Caco-2 (cell line): ENCODE measurements around the gene NPTXR. TPM values are rescaled to one million over a fixed set of nuclear protein-coding genes. Genes with fewer than 3 reads are reported as not detected.

Source experiments
- BruUV-seq: library from RNA; stranded (reverse); fragments of 400-500 nt; replicated peaks from 2 replicates; lab custom pipeline; 2021; lab: Mats Ljungman, UMichigan
- CTCF ChIA-PET: fragments of 300-600 bp; sonication (Branson Sonifier 250); formaldehyde crosslinking; loops from one replicate; lab custom pipeline; 2022; ENCODE audit warnings: antibody characterized with exemption; lab: Charles Lee
- POLR2A ChIA-PET: fragments of 300-600 bp; sonication (Branson Sonifier 250); formaldehyde crosslinking; loops from one replicate; lab custom pipeline; 2022; ENCODE audit warnings: antibody characterized with exemption; lab: Charles Lee
- DNase-seq, 2 experiments: peaks; one replicate each; pipeline versions ENCODE4 v3.0.0 to v3.0.0-alpha.2; 2020 to 2022
- H3K27me3 ChIP-seq: replicated peaks from 2 replicates; pipeline ENCODE4 v1.6.0; 2011; ENCODE audit warnings: low read length; ENCODE audit not compliant: control insufficient read depth, insufficient read depth
- H3K36me3 ChIP-seq: 2 replicates; pipeline ENCODE4 v1.5.1; 2011; ENCODE audit warnings: low read length; ENCODE audit not compliant: control insufficient read depth, insufficient read depth
- H3K4me1 ChIP-seq: fragments of 250-450 bp; sonication (Bioruptor Pico); 2 replicates; pipeline ENCODE4 v1.5.1; 2020; ENCODE audit warnings: mild to moderate bottlenecking
- H3K4me3 ChIP-seq: 2 replicates; pipeline ENCODE4 v1.5.1; 2011; ENCODE audit warnings: low read depth, mild to moderate bottlenecking, control low read depth, low read length
- H3K9me3 ChIP-seq: fragments of 250-450 bp; sonication (Bioruptor Pico); 2 replicates; pipeline ENCODE4 v1.5.1; 2020; ENCODE audit warnings: mild to moderate bottlenecking, moderate library complexity
- H3K27ac Mint-ChIP-seq: one replicate; pipeline ENCODE4 v1.8.0; 2022; ENCODE audit warnings: mixed read lengths; ENCODE audit not compliant: unreplicated experiment
- H3K27me3 Mint-ChIP-seq: one replicate; pipeline ENCODE4 v1.8.0; 2022; ENCODE audit warnings: mixed read lengths; ENCODE audit not compliant: insufficient read depth, unreplicated experiment
- H3K36me3 Mint-ChIP-seq: one replicate; pipeline ENCODE4 v1.8.0; 2022; ENCODE audit warnings: mild to moderate bottlenecking, mixed read lengths; ENCODE audit not compliant: insufficient read depth, unreplicated experiment
- H3K4me1 Mint-ChIP-seq: one replicate; pipeline ENCODE4 v1.8.0; 2022; ENCODE audit warnings: low read depth, mixed read lengths; ENCODE audit not compliant: unreplicated experiment
- H3K4me3 Mint-ChIP-seq: one replicate; pipeline ENCODE4 v1.8.0; 2022; ENCODE audit warnings: mild to moderate bottlenecking, moderate library complexity, mixed read lengths; ENCODE audit not compliant: unreplicated experiment
- H3K9me3 Mint-ChIP-seq: one replicate; pipeline ENCODE4 v1.8.0; 2022; ENCODE audit warnings: mixed read lengths; ENCODE audit not compliant: unreplicated experiment
- intact Hi-C: fragments of 100-400 bp; cut with micrococcal nuclease; formaldehyde crosslinking; loops from one replicate; pipeline ENCODE4 v1.10.0; 2022; ENCODE audit not compliant: unreplicated experiment
- total RNA-seq: library from RNA; stranded (reverse); gene quantifications from 2 replicates; pipeline ENCODE4 v1.2.3, GENCODE V29; 2022
- TF ChIP-seq, protein P1 (sequence below), 2 experiments: fragments of 200-600 bp in 1 of 2; IDR thresholded peaks; 1 replicate in 1 of 2; 2 replicates in 1 of 2; pipeline versions ENCODE4 v1.5.1 to v1.8.0; 2011 to 2022; ENCODE audit warnings: antibody characterized with exemption in 1 of 2, control low read depth in 1 of 2, inconsistent platforms in 1 of 2, low read depth in 1 of 2, low read length in 1 of 2, mild to moderate bottlenecking in 1 of 2, moderate library complexity in 1 of 2; ENCODE audit not compliant: insufficient read depth in 1 of 2, severe bottlenecking in 1 of 2, unreplicated experiment in 1 of 2

NPTXR gene
- total RNA-seq, 1 experiment from 2014 or later, result 16.4 TPM

DNA sequence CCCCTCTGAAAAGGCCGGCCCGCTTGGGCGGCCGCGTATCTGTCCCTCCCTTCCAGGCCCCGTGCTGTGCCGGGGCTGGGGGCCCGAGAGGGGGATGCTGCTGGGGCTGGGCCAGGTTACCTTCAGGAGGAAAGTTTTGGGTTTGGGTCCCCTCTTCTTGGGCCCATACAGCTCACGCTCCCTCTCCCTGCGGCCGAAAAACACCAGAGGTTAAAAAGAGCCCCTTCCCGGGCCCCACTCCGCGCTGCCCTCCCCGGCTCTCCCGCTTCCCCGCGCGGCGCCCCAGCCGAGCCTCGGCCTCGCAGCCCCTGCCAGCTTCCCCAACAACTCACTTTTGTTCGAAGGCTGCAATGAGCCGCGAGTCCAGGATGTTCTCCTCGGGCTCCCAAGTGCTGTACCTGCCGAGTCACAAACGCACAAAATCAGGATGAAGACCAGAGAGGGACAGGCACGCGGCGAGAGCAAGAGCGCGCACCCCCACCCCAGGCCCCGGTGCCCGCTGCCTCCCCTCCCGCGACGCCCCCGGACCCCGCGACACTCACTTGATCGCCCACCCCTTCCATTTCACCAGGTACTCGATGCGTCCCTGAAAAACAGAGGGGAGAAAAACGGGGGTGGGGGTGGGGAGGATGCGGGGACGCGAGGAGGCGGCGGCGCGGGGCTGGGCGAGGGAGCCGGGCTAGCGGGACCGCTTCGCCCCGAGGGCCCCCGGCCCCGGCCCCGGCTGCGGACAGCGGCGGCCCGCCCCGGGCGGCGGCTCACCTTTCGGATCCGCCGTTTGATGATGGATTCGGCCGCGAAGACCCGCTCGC, 27.7 kb upstream of the NPTXR start:
- Mint-ChIP-seq H3K27me3 (no peaks in the 10 kb centered on the region), H3K4me1 (peaks cover 26% of the 10 kb centered on the region), H3K36me3 (peaks cover 32% of the 10 kb centered on the region), H3K4me3 (peak overlapping the region; percentile 82), H3K27ac (peak overlapping the region; percentile 48), H3K9me3 (no peaks in the 10 kb centered on the region)
- peaks cover 4% of the 10 kb centered on the region; the same call in 1 of the 2 replicates for H3K36me3 ChIP-seq
- H3K4me3 ChIP-seq, result peak overlapping the region; percentile 53
- TF ChIP-seq, protein P1, sequence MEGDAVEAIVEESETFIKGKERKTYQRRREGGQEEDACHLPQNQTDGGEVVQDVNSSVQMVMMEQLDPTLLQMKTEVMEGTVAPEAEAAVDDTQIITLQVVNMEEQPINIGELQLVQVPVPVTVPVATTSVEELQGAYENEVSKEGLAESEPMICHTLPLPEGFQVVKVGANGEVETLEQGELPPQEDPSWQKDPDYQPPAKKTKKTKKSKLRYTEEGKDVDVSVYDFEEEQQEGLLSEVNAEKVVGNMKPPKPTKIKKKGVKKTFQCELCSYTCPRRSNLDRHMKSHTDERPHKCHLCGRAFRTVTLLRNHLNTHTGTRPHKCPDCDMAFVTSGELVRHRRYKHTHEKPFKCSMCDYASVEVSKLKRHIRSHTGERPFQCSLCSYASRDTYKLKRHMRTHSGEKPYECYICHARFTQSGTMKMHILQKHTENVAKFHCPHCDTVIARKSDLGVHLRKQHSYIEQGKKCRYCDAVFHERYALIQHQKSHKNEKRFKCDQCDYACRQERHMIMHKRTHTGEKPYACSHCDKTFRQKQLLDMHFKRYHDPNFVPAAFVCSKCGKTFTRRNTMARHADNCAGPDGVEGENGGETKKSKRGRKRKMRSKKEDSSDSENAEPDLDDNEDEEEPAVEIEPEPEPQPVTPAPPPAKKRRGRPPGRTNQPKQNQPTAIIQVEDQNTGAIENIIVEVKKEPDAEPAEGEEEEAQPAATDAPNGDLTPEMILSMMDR (IDR thresholded peaks at IDR 0.05; ENCODE audit: insufficient read depth in 1 of 2, low read depth in 1 of 2, low read length in 1 of 2, severe bottlenecking in 1 of 2, unreplicated experiment in 1 of 2), result no peak
- no TSS peak for BruUV-seq
- CTCF ChIA-PET, result interaction anchor here (0.6 to 2.0 kb wide), 8 partner anchors 50 to 1488 kb away, joined by 3 to 23 read pairs (median 5); partner anchors contain the start of gene APOBEC3B
- DNase-seq, result peak in 1 of 2 experiments; percentile 26
- H3K4me1 ChIP-seq, result peaks cover 15% of the 10 kb centered on the region
- no peaks in the 10 kb centered on the region for H3K27me3 ChIP-seq
- POLR2A ChIA-PET, result interaction anchor here (0.7 kb wide), 1 partner anchor 53 kb away, joined by 5 read pairs; no protein-coding TSS in a partner anchor
- no peaks in the 10 kb centered on the region for H3K9me3 ChIP-seq
- intact Hi-C loops, result loop anchor here (1.0 to 5.0 kb wide), 2 partner anchors 53 to 111 kb away; partner anchors contain the start of gene APOBEC3B

DNA sequence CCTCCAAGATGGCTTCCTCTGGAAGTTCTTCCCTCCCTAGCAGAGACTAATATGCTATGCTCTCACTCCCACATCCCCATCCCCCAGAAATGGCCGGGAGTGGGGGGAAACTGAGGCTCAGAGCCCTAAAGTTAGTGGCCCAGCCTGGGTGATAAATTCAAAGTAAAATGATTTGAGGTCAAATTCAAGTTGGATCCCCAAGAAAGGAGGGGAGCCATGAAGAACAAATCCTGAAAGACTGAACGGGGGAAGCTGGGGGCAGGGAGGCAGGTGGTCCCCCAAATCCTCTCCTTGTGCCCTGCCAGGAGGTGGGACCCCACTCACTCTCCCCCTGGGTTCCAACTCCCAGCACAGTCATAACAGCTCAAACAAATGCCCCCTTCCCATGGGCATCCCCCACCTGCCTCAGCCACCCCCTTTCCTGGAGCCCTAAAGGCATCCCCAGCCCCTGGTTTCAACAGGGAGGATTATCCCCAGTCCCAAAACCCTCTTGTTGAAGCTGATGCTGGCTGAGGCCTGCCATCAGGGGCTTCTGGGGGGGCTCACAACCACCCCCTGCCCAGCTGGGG, 27.0 kb upstream of the NPTXR start:
- Mint-ChIP-seq H3K4me3 (peak overlapping the region; percentile 82), H3K9me3 (no peaks in the 10 kb centered on the region), H3K27me3 (no peaks in the 10 kb centered on the region), H3K4me1 (peaks cover 26% of the 10 kb centered on the region), H3K36me3 (peaks cover 39% of the 10 kb centered on the region), H3K27ac (peak overlapping the region; percentile 48)
- BruUV-seq, result TSS peak; percentile 31
- ChIA-PET CTCF (interaction anchor here (0.6 to 2.0 kb wide), 15 partner anchors 12 to 1488 kb away, joined by 3 to 23 read pairs (median 4); partner anchors contain the start of genes APOBEC3B and NPTXR), POLR2A (interaction anchor here (1.0 to 1.1 kb wide), 3 partner anchors 28 to 112 kb away, joined by 3 to 5 read pairs (median 4); no protein-coding TSS in a partner anchor)
- Histone ChIP-seq H3K4me3 (peak overlapping the region; percentile 53), H3K36me3 (peaks cover 4% of the 10 kb centered on the region; the same call in 1 of the 2 replicates), H3K9me3 (no peaks in the 10 kb centered on the region), H3K27me3 (no peaks in the 10 kb centered on the region), H3K4me1 (peaks cover 15% of the 10 kb centered on the region)
- no peak for DNase-seq
- intact Hi-C loops, result loop anchor here (1.0 to 5.0 kb wide), 4 partner anchors 50 to 247 kb away; partner anchors contain the start of gene APOBEC3B
- TF ChIP-seq, protein P1 (IDR thresholded peaks at IDR 0.05; ENCODE audit: insufficient read depth in 1 of 2, low read depth in 1 of 2, low read length in 1 of 2, severe bottlenecking in 1 of 2, unreplicated experiment in 1 of 2), result no peak

DNA sequence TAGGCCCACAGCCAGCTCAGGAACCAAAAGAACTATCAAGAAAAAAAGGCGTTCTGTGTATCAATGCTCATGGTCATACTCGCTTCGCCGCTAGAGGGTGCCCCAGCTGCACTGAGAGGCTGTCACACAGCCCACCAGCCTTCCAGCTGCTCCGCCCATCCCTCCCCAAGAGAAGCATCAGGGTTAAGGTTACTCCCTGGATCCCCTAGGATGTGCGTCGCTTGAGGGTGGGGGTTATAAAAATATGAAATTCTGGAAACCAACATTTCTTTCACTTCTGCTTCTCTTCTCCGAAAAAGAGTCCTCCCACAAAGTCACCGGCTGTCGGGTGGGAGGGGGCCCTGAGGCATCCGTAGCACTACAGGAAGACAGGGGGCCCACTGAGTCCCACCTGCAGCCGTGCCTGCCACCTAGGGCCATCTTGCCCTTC, 26.5 kb upstream of the NPTXR start:
- intact Hi-C loops, result loop anchor here (1.0 to 5.0 kb wide), 4 partner anchors 51 to 248 kb away; partner anchors contain the start of gene APOBEC3B
- Histone ChIP-seq H3K4me1 (peaks cover 15% of the 10 kb centered on the region), H3K4me3 (peak overlapping the region; percentile 53), H3K36me3 (peaks cover 4% of the 10 kb centered on the region; the same call in 1 of the 2 replicates), H3K9me3 (no peaks in the 10 kb centered on the region), H3K27me3 (no peaks in the 10 kb centered on the region)
- TF ChIP-seq, protein P1 (IDR thresholded peaks at IDR 0.05; ENCODE audit: insufficient read depth in 1 of 2, low read depth in 1 of 2, low read length in 1 of 2, severe bottlenecking in 1 of 2, unreplicated experiment in 1 of 2), result peak; percentile 90 to 91
- Mint-ChIP-seq H3K36me3 (peaks cover 45% of the 10 kb centered on the region), H3K9me3 (no peaks in the 10 kb centered on the region), H3K4me3 (peak overlapping the region; percentile 82), H3K4me1 (peaks cover 26% of the 10 kb centered on the region), H3K27me3 (no peaks in the 10 kb centered on the region), H3K27ac (no peak overlapping the region)
- POLR2A ChIA-PET, result interaction anchor here (1.0 to 1.1 kb wide), 3 partner anchors 27 to 112 kb away, joined by 3 to 5 read pairs (median 4); no protein-coding TSS in a partner anchor
- CTCF ChIA-PET, result interaction anchor here (0.6 to 2.0 kb wide), 20 partner anchors 10 to 259 kb away, joined by 3 to 23 read pairs (median 4); partner anchors contain the start of genes APOBEC3B, NPTXR and TOMM22
- peak; percentile 87 to 90 for DNase-seq
- no TSS peak for BruUV-seq
